HG03108 (cell line): ENCODE results near the gene GPSM1.
"Not testable (repeated sequence)": the region's sequence is repeated elsewhere in the genome, so short reads cannot be mapped to it uniquely, and the experiment has no call there.

ENCODE experiments used
- ATAC-seq: cut with Tn5 transposase; IDR thresholded peaks from one replicate; pipeline ENCODE4 v1.9.1; 2021; ENCODE audit warnings: moderate library complexity; ENCODE audit not compliant: unreplicated experiment

GPSM1 gene

DNA sequence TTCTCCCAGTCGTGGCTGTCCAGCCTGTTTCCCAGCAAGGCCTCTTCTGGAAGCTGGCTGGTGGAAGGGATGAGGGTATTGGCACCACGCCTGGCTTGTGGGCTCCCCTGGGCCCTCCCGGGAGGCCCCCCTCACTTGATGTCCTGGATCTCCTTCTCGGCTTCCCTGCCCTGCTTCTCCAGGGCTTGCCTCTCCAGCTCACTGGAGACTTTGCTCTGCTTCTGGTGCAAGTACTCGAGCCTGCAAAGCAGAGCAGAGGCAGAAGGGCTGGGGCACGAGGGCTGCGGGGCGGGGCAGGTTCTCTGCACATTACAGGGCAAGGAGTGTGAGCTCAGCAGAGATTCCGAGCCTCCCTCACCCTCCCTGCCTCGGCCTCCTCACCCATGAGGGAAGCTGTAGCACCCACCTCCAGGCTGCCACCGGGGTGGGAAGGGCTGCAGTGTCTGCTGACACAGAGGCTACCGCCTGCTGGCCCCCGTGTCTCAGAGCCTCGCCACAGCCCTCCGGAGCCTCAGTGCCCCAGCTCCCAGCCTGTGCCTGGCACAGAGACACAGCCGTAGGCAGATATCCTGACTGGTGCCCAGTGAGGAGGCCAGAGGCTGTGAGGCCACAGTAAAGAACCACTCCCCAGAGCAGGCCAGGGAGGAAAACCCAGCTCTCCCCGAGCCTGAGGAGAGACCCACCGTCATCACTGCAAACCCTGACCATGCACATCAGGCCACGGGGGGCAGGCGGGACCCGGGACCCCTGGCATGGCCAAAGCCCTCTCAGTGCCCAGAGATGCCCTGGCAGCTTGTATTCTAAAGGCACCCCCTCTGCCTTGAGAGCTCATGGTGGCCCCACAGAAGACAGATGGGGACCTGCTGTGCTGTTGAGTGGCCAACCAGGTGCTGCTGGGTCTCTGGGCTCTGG lies 65.5 kb downstream of the GPSM1 start:
- ATAC-seq: no peak

GRCh38 chr9:136393531-136393930 lies 66.2 kb downstream of the GPSM1 start:
- no peak for ATAC-seq

- no peak for ATAC-seq
Observed at GRCh38 chr9:136394312-136395019, 67.1 kb downstream of the GPSM1 start.

DNA sequence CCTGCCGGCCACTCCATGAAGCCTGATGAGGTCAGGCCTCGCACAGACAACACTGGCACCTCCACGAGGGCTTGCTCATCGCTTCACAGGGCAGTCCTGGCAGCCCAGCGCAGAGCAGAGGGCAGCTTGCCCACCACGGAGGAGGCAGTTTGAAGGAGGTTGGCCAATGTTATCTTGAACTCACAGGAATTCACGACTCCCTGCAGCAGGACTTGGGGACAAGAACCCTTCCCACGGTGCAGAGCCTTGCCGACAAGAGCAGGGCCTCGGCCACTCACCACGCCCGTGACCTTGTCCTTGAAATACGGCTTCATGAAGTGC lies 67.6 kb downstream of the GPSM1 start:
- no peak for ATAC-seq

- no peak for ATAC-seq
Observed at GRCh38 chr9:136395345-136396218, 68.2 kb downstream of the GPSM1 start.

- no peak for ATAC-seq
Observed at GRCh38 chr9:136396219-136396515, 68.8 kb downstream of the GPSM1 start.

- ATAC-seq: no peak
Observed at GRCh38 chr9:136397643-136398042, 70.3 kb downstream of the GPSM1 start.

- ATAC-seq: no peak
Observed at GRCh38 chr9:136398286-136398685, 70.9 kb downstream of the GPSM1 start.

GRCh38 chr9:136399176-136400037 lies 72.1 kb downstream of the GPSM1 start:
- no peak for ATAC-seq

DNA sequence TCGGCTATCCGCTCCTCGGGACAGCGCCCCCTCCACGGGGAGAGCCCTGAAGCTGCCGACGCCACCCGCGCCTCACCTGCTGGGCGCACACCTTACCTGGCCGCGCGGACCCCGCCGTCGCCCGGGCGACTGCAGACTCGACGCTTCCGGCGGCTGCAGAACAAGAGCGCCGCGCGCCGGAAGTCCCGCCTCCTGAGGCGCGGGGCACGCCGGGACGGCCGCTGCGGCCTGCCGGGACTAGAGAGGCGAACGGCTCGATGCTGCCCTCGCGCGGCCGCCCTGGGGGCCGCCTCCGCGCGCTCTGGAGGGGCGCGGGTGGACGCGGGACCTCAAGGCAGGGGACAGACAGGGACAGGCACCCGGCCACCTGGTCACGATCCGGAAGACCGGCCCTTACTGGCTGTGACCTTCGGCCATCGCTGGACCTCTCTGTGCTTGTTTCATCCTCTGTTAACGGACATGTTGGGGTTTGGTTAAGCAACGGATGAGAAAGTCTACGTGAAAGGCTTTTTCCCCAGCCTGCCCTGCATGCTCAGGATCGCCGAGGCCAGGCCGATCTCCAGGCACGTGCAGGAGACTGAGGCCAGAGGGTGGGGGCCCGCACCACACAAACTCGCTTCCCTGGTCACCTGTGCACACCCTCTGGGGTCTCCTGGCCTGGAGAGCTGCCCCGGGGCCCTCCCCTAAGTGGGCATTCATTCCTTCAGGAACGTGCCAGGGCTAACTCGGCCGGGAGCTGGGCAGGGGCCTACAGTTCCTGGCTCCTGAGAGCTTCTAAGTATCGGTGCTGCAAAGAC lies 72.9 kb downstream of the GPSM1 start, which contains the start of gene SNAPC4:
SNAPC4 (minus strand) TSS at position 133 of the 797 bp plus-strand sequence. CDS start 1,742 bp downstream, outside the sequence.
- ATAC-seq: peak; percentile 62

DNA sequence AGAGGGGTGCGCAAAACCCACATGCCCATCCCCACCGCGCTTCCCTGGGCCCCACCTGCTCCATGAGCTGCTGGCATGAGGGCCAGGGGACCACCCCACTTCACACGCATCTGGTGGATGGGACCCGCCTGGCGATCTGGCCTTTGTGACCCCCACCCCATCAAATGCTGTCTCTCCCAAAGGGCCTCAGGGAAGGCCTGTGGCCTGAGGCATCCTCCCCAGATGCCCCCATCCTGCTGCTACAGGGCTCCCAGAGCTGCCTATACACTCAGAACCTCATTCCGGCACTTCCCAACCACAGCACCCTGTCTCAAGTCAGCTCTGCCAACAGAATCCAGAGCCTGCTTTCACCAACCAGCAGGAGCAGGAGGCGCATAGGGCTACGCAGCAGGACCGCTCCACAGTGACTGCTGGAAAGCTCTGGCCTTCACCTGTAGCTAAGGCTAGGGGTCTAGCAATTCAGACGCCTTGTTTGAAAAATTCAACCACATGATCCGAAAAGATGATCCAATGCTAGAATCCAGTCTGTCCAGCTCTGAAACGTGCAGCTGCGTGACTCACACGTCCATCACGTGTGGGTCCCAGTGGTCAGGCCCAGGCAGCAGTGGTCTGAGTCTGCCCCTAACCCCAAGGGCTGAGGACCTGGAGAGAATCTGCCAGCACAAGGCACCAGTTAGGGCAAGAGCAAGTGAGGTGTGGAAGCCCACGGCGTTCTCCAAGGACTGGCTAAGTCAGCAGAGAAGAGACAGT lies 74.0 kb downstream of the GPSM1 start:
- no peak for ATAC-seq

GRCh38 chr9:136402067-136402466 lies 74.7 kb downstream of the GPSM1 start:
- ATAC-seq: no peak

DNA sequence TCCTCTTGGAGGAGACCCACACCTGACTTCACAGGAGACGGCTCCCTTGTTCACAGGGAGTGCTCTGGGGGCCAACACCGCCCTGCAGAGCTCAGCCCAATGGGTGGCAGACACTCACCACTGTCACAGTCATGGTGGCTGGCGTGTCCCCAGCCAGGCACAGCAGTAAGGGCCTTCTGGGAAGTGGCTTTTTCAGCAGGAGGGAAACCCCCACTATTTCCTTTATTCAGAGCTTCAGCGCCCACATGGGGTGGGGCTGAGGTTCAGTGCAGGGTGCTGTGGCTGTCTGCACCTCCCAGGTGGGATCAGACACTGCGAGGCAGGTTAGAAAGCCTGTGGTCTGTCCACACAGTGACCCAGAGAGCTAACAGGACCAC lies 76.2 kb downstream of the GPSM1 start:
- no peak for ATAC-seq

DNA sequence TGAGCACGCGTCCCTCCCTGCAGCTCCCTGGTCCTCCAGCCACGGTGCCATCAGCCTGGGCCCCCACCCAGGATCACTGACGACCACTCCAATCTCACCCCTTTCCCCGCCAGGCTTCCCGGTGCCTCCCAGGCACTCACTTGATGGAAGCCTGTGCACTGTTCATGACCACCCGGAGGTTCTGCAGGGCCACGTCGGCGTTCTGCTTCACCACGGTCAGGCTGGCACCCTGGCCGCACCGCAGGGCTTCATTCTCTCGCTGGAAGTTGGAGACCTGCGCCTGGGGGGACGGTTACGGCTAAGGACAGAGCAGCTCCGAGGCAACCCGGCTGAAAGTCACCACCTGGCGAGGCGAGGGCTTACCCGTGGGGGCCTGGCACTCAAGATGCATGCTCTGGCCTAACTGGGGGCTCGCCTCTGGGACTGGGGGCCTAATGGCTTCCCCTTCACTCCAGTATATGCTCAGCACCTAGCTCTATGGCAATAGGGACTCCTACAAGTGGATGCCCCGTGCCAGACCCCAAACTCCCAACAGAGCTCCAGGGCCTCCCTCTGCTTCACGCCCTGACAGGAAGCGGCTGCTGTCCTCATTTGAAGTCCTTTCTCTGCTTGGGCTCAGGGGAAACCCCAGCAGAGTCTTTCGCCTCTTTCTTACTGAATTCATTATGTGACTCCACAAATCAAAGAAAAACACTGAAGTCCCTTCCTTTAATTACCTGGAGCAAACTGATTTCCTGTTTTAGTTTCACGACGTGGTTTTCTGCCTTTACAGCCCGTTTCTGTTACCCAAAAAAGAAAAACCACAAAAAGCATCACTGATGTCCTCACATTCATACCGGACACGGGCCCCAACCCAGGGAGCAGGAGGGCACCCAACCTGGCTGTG lies 76.8 kb downstream of the GPSM1 start:
- ATAC-seq: no peak

DNA sequence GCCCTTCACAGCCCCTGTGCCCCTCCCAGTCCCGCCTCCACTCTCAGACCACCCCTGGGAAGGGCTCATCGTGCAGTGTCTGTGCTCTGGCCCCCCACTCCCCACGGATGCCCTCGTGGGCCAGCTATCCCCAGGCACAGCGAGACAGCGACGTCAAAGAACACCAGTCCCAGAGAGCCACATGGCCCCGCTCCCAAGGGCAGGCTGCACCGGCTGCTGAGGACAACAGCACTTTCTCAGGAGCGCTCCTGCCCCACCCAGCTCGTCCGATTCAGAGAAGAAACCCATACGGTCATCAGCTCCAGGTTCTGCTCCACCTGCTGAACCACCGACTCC lies 77.4 kb downstream of the GPSM1 start:
- ATAC-seq: no peak

DNA sequence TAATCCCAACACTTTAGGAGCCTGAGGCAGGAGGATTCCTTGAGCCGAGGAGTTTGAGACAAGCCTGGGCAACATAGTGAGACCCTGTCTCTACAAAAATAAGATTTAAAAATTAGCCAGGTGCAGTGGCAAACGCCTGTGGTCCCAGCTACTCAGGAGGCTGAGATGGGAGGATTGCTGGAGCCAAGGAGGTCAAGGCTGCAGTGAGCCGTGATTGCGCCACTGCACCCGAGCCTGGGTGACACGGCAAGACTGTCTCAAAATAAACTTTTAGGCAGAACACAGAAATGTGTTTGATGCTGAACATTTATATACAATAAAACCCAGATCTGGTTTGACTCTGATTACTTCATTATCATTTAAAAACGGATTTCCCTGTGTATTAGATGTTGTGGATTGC lies 78.1 kb downstream of the GPSM1 start:
- ATAC-seq: no peak

GRCh38 chr9:136405904-136406303 lies 78.6 kb downstream of the GPSM1 start:
- ATAC-seq: not testable (repeated sequence)

DNA sequence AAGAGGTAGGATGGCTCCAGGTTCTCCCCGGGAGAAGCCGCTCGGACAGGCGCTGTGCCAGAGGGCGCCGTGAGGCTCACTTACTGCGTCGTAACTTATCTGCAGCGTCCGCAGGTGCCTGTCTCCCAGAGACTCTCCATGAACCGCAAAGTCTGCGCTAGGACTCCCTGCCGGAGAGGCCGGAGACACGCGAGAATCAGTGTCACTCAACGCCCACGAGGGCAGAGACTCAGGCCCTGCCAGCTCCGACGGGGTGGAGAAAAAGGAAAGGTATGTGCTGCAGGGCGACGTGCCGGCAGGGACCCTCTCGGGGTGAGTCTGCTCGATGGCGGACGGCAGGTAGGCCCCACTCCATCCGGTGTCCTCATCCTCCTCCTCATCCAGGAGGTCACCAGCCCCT lies 79.7 kb downstream of the GPSM1 start:
- ATAC-seq: not testable (repeated sequence)
